Body of pancreas (tissue), 4 donors: ENCODE results near the gene KIAA1549.

Source experiments
- POLR2A ChIP-seq, 3 donors: fragments of 450-650 bp; IDR thresholded peaks; one replicate each; pipeline ENCODE4 v1.6.1; 2016; ENCODE audit warnings: antibody characterized with exemption in 3 of 3, mild to moderate bottlenecking in 2 of 3
- TF ChIP-seq, protein P1 (sequence below), 7 experiments: fragments of 450-650 bp in 4 of 7; fragments of 200-600 bp in 3 of 7; sonication (generic) in 3 of 7; IDR thresholded peaks; one replicate each; pipeline ENCODE4 v1.5.1; 2016 to 2019; ENCODE audit warnings: antibody characterized with exemption in 7 of 7

DNA sequence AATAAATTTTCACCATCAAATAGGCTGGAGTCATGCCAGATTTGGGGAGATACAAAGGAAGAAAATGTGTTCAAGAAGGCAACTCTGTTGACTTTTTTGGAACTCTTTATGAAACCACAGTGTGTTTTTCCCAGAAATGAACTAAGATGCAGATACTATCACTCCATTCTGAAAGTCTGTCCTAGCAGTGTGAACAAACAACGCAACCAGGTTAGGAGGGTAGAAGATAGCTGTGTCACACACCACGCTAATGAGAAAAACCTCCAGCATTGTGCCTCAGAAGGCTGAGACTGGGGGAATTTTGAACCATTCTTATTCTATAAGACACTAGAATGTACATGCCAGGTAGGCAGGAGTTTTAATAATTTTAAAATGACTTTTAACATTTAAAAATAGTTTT, 167.2 kb downstream of the KIAA1549 start:
- TF ChIP-seq, protein P1, sequence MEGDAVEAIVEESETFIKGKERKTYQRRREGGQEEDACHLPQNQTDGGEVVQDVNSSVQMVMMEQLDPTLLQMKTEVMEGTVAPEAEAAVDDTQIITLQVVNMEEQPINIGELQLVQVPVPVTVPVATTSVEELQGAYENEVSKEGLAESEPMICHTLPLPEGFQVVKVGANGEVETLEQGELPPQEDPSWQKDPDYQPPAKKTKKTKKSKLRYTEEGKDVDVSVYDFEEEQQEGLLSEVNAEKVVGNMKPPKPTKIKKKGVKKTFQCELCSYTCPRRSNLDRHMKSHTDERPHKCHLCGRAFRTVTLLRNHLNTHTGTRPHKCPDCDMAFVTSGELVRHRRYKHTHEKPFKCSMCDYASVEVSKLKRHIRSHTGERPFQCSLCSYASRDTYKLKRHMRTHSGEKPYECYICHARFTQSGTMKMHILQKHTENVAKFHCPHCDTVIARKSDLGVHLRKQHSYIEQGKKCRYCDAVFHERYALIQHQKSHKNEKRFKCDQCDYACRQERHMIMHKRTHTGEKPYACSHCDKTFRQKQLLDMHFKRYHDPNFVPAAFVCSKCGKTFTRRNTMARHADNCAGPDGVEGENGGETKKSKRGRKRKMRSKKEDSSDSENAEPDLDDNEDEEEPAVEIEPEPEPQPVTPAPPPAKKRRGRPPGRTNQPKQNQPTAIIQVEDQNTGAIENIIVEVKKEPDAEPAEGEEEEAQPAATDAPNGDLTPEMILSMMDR (IDR thresholded peaks at IDR 0.05): no peak
- TF ChIP-seq POLR2A (IDR thresholded peaks at IDR 0.05): no peak
